GM21576 (cell line): Measurements from ENCODE around the gene SMYD3.

Experiments
- ATAC-seq: cut with Tn5 transposase; IDR thresholded peaks from one replicate; pipeline ENCODE4 v1.9.1; 2021; ENCODE audit warnings: mild to moderate bottlenecking, moderate library complexity; ENCODE audit not compliant: unreplicated experiment

SMYD3 gene

DNA sequence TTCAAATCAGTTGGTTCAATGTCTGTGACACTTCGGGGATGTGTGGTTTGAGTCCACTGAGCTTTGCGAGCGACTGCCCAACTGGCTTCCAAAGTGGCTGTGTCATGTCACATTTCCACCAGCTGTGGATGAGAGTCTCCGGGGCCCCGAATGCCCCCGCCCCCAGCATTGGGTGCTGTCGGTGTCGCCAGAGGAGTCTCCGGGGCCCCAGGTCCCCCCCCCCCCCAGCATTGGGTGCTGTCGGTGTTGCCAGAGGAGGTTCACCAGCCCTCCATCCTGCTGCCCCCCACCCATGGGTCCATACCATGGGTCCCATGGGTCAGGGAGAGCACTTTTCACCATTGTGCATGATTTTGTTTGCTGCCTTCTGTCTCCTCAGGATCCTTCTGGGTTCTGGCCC, 9.0 kb upstream of the SMYD3 start:
- ATAC-seq, result no peak

GRCh38 chr1:246515390-246516005, 8.4 kb upstream of the SMYD3 start:
- no peak for ATAC-seq

- no peak for ATAC-seq
Measured at GRCh38 chr1:246513619-246514343, 6.7 kb upstream of the SMYD3 start.

- no peak for ATAC-seq
Measured at GRCh38 chr1:246513041-246513440, 6.0 kb upstream of the SMYD3 start.

GRCh38 chr1:246512635-246513034, 5.6 kb upstream of the SMYD3 start:
- ATAC-seq, result no peak

DNA sequence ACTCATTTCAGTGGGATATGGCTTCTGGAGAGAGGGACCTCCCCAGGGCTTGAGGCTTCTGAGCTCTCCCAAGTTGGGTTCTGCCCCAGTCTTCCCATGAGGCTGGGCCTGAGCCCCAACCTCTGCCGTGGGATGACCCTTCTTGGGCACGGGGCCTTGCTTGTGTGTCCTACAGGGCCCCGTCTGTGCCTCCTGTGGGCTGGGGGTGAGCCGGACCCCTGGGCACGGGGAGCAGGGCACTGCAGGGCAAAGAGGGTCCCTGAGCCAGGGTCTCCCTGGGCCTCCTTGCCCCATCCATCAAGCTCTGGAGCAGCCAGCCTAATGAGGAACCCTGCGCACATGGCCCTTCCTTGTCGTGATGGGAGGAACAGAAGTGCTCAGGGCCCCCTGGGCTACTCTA, 5.2 kb upstream of the SMYD3 start:
- no peak for ATAC-seq

DNA sequence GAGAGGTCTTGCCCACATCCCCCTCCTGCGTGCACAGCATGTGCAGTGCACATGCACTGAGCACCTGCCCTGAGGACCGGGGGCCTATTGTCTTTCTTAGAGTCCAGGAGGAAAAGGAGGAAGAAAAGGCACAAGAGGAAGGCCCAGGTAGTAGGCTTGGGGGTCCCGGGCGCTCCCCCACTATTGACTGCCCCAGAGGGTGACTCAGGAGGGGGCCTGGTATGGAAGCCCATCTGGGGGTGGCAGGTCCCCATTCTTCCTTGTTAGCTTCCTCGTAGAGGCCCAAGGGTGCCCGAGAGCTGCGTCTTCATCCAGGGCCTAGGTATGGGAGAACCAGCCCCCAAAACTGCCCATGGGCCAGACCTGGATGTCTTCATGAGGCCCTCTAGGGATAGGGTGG, 4.1 kb upstream of the SMYD3 start:
- no peak for ATAC-seq

DNA sequence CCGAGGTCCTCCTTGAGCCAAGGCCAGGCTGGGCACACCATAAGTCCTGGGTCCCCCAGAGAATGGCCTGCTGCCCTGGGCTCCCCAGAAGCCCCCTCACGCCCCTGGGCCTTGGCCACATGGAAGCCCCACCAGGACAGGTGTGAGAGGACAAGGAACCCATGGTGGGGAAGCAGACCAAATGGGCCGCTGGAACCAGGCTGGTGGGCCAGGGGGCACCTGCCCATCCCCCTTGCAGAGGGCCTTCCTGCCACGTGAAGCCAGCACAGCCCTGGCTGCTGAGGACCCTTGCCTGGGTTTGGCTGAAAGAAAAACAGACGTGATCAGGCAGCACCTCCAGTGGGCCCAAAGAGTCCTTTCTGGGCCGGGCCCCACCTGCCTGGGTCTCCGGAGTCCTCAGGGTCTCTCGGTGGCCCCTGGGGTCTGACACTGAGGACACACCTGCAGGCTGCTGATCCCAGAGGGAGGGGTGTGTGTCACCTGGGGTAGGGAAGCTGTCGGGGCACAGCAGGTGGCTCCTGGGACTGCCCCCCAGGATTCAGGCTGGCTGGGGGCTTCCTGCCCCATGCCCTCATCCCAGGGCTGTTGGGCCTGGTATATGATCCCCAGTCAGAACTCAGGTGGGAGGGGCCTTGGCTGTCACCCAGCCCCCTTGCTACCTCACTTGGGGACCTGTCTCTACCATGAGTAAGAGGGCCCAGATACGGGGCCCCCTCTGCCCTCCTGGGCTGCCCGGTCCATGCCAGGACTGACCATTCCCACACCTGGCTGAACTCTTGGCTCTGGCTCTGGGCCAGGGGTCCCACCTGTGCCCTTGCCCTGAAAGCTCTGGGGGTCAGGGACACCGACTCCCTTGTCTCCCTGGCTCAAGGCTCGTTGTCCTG, 3.3 kb upstream of the SMYD3 start:
- ATAC-seq, result no peak

DNA sequence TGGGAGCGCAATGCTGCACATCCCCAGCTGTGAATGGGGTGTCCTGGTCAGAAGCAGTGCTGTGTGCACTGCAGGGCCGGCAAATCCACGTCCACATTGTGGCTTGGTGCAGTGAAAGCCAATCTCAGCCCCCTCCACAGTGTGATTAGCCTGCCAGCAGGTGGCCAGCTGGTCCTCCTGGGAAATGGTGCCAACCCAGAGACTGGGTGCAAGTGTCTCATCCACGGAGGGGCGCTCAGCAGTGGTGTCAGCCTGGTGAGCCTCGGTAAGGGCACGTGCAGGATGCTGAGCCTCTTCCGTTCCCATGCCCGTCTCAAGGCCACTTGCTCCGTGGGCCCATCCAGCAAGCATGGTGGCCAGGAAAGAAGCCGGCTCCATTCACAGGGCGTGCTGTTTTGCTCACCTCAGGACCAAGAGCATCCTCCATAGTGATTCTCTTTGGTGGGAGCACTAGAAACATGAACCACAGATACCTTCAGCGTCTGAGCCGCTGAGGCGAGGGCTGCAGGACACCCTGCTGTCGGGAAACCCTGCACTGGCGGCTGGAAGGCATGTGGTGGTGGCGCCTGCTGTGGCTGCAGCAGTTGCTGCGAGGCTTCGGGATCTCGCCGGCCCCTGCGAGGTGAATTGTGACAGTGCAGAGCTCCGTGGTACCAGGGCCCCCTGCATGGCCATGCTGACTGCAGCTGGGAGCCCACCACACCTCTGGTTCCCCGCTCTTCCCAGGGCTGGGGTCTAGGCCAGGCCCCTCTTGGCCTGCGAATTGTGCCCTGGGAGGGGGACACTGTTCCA, 2.0 kb upstream of the SMYD3 start:
- ATAC-seq, result no peak

DNA sequence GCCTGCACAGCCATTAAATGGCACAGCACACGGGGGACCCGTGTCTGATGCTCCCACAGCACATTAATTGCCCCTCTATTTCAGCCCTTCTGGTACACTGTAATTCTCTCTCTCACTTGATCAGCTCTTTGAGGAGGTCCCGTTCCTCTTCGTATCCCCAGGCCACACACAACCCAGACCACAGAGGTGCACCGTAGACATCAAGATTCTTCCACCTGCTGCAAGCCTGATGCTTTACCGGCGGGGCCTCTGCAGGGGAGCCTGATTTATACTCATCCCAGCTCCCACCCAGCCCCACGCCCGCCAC, 759 bp downstream of the SMYD3 start:
- peak; percentile 23 for ATAC-seq

DNA sequence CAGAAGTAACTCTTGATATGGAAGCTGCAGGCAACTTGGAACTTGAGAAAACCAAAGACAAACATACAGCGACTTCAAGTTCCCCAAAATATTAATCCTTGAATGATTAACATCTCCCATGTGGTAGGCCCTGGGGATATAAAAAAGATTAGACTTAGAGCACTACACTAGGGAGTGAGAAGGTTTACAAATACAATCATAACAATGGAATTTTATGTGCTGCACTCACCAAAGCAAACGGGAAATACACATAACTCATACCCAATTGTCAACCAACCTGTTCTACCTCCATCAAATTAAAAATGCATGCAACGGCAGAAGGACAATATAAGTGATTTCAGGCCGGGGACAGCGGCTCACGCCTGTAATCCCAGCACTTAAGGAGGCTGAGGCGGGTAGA, 3.7 kb downstream of the SMYD3 start:
- ATAC-seq, result no peak

GRCh38 chr1:246497331-246497915, 9.7 kb downstream of the SMYD3 start:
- ATAC-seq, result no peak

DNA sequence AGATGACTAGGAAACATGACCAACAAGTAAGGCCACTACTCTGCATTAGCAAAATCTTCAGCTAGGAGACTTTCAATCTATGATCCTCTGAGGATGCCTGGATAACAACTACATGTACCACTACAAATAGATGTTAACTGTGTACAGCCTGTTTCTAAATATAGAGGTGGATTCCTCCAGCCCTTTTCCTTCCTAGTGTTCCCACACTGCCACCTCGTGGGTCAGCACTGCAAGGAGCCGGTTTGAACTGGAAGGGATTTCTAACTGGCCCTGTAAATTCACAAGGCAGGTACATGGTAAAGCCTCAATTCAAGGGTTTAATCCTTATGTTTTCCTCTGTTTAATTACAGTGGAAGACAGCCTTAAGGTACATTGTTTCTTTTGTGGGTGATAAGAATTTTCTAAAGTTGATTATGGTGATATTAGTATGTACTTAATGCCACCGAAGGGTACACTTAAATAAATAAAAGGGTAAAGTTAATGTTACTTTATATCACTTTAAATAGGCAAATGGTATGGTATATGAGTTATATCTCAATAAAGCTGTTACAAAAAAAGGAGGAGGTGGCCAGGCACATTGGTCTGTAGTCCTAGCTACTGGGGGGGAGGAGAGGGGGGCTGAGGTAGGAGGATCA, 14.4 kb downstream of the SMYD3 start:
- ATAC-seq, result peak; percentile 53

DNA sequence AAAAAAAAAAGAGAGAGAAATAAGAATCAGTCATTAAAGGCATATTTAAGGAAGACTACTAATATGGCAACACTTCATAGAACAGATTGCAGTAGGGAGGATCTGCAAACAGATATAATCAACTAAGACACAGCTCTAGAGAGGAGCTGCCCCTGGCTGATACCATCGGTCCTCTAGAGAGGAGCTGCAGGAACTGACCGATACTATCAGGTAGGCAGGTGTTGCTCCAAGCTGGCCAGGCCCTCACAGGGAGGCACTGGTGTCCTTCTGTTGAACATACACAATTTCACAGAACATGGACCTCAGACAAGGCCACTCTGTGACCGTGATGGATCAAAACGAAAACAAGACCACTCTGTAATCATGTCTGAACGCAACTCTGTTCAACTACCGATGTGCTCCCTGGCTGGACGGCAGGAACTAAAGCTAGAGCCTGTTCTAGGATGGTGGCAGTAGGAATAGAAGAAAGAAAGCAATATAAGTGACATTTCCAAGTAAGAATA, 15.5 kb downstream of the SMYD3 start:
- ATAC-seq, result no peak

GRCh38 chr1:246488674-246489073, 18.4 kb downstream of the SMYD3 start:
- no peak for ATAC-seq

DNA sequence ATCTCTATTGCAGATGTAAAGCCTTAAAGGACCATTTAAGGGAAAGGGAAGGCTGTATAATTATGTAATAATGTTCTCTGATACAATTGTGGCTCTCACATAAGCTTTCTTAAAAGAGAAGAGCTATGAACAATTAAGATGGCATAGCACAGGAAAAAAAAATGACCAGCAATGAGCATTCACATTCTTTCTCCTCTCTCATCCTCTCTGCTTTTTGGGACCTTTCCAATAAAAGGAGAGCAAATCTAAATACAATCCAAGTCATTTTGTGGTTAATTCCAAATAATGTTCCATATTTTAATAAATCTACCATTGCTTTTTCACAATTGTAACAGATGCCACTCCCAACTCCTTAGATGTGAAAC, 23.5 kb downstream of the SMYD3 start:
- no peak for ATAC-seq

DNA sequence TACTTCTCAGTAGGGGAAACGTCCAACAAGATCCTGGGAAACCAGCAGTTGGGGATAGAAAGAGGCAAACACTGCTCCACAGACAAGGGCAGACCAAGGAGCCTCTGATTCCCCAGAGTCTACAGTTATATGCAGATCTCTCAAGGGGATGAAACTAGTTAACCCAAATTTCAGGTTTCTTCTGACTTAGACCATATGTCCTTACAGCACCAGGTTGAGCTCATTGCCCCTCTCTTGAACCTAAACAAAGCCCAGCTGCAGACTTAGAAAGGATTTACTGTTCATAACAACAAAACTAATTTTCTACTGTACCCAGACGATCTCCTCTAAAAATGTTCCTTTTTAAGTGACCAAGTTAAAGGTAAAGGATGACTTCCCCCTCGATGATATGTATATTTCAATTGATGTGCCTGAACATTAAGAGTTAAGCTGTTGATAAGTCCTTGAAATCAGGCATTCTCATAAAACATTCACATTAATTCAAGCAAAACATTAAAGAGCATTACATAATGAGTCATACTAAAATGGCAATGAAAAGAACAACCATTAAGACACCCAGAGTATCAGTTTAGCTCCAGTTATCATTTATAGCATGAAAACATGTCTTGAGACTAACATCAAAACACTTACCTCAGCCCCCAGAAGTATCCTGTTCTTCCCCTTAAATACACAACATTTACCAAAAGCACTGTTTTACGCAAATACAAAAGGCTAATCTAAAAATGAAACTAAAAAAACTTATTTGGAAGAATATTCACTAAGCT, 24.1 kb downstream of the SMYD3 start:
- ATAC-seq, result no peak

DNA sequence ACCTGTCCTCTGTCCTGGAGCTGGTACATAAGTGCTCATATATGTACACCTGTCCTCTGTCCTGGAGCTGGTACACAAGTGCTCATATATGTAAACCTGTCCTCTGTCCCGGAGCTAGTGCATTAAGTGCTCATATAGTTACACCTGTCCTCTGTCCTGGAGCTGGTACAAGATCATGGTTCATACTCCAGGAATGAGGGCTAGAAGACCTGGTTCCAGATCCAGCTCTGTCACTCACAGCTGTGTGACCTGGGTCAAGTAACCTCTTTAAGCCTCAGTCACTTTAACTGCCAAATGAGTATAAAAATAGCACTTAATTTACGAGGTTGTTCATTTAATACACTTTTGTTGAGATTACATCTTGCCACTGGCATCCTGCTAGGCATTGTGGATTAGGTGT, 28.0 kb downstream of the SMYD3 start:
- ATAC-seq, result no peak

DNA sequence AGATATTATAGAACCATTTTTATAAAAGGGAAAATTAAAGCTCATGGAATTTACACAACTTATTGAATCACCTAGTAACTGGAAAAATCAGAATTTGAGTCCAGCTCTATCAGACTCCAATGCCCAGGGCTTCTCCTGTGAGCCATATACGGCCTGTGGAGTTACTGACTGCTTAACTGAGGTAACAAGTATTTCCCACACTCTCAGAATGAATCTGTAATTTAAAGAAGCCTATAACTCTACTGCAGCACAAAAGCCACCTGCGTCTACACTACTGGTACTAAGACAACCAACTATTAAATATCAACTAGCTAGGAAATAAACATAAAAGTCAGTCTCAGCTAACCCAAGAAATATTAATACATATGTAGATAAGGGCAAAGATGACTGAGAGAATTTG, 29.4 kb downstream of the SMYD3 start:
- ATAC-seq, result no peak

DNA sequence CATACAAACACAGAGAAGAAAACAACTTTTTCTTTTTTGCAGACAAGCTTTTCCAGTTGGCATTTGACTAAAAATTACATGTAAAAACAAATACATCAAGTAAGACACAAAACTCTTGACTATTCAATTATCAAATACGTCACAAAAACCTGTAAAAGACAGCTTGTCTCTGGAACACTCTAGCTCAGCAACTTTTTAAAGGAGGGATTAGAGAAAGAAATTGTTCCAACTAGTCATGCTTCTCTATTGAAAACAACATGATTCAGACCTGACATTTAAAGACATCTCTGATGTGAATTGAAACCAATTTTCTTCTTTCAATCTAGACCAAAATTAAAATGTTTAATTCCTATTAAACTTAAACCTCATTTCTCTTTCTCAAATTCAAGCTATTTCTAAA, 30.3 kb downstream of the SMYD3 start:
- no peak for ATAC-seq
